ENCODE measurements around the gene TNIP3.

DNA sequence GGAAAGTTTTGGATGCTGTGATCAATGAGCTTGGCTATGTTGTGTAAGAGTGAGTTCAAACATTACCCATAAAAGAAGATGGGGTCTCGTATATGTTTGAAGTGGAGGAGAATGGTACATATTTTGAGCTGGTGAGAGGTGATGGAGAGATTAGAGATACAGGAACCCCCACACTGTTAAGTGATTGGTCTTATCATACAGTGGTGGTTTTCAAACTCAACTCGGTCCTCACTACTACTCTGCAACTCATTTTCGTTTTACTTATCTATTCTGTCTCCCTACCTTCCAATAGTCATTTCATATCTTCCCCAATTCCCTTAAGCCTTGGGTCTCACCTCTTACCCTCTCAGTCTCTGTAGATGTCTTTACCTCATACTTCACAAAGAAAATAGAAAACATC, 16.4 kb upstream of the TNIP3 start:
- TF ChIP-seq POLR2A (IDR thresholded peaks at IDR 0.05; ENCODE audit: low read length) (no peak), GATA1 (IDR thresholded peaks at IDR 0.05; ENCODE audit: low read depth, low read length) (no peak)

Data from erythroblast (primary cell).